IMR-90 (cell line): Measurements from ENCODE around the gene CLDN9. TPM values are rescaled to one million over a fixed set of nuclear protein-coding genes. Genes with fewer than 3 reads are reported as not detected.

Experiments used
- ATAC-seq: fragments of 200-7000 bp; cut with Tn5 transposase; 2 replicates; pipeline ENCODE4 v1.9.1; 2020; ENCODE audit warnings: low read depth, mild to moderate bottlenecking, moderate library complexity
- BruUV-seq: library from RNA; stranded (reverse); fragments of 400-500 nt; replicated peaks from 2 replicates; lab custom pipeline; 2021; lab: Mats Ljungman, UMichigan
- CTCF ChIA-PET: fragments of 300-600 bp; formaldehyde crosslinking; extraction: SDS; loops from one replicate; lab custom pipeline; 2021; ENCODE audit warnings: antibody characterized with exemption; lab: Yijun Ruan, JAX
- POLR2A ChIA-PET: fragments of 300-600 bp; sonication (Branson Sonifier 250); formaldehyde crosslinking; loops from one replicate; lab custom pipeline; 2022; ENCODE audit warnings: antibody characterized with exemption; ENCODE audit not compliant: unreplicated experiment; lab: Charles Lee
- DNase-seq: peaks from one replicate; pipeline ENCODE4 v3.0.0; 2013
- H2AFZ ChIP-seq: replicated peaks from 2 replicates; pipeline ENCODE3; 2013; ENCODE audit warnings: low read length, mild to moderate bottlenecking; ENCODE audit not compliant: poor library complexity
- H2AK5ac ChIP-seq: 2 replicates; pipeline ENCODE4 v1.6.1; 2013; ENCODE audit warnings: low read depth, low read length, inconsistent platforms
- H2AK9ac ChIP-seq: replicated peaks from 2 replicates; pipeline ENCODE3; 2013; ENCODE audit warnings: mild to moderate bottlenecking, low read depth, low read length, moderate library complexity; ENCODE audit not compliant: poor library complexity
- H2BK120ac ChIP-seq: 2 replicates; pipeline ENCODE4 v1.6.1; 2013; ENCODE audit warnings: low read depth, low read length, inconsistent platforms
- H2BK15ac ChIP-seq: 3 replicates; pipeline ENCODE4 v1.6.1; 2013; ENCODE audit warnings: low read depth, low read length, inconsistent platforms
- H2BK20ac ChIP-seq: 2 replicates; pipeline ENCODE4 v1.6.1; 2013; ENCODE audit warnings: low read depth, mild to moderate bottlenecking, inconsistent platforms, low read length, moderate library complexity
- H2BK5ac ChIP-seq: 2 replicates; pipeline ENCODE4 v1.6.1; 2013; ENCODE audit warnings: mild to moderate bottlenecking, low read depth, low read length, inconsistent platforms; ENCODE audit not compliant: poor library complexity, severe bottlenecking
- H3K14ac ChIP-seq: replicated peaks from 2 replicates; pipeline ENCODE4 v1.6.1; 2013; ENCODE audit warnings: low read depth, low read length, inconsistent platforms
- H3K18ac ChIP-seq: 2 replicates; pipeline ENCODE4 v1.6.1; 2013; ENCODE audit warnings: low read depth, low read length, control low read depth
- H3K23ac ChIP-seq: 2 replicates; pipeline ENCODE4 v1.6.1; 2013; ENCODE audit warnings: low read depth, low read length, inconsistent platforms
- H3K27ac ChIP-seq: 2 replicates; pipeline ENCODE4 v1.5.1; 2013; ENCODE audit warnings: mild to moderate bottlenecking, control low read depth, low read length; ENCODE audit not compliant: insufficient read depth
- H3K27me3 ChIP-seq: 2 replicates; pipeline ENCODE4 v1.6.1; 2013; ENCODE audit warnings: low read length; ENCODE audit not compliant: control insufficient read depth, insufficient read depth
- H3K36me3 ChIP-seq: 2 replicates; pipeline ENCODE4 v1.6.1; 2013; ENCODE audit warnings: low read length, mixed read lengths; ENCODE audit not compliant: control insufficient read depth, insufficient read depth
- H3K4ac ChIP-seq: 2 replicates; pipeline ENCODE4 v1.6.1; 2013; ENCODE audit warnings: low read depth, low read length, inconsistent platforms
- H3K4me1 ChIP-seq: 2 replicates; pipeline ENCODE4 v1.6.1; 2013; ENCODE audit warnings: low read length, mixed read lengths; ENCODE audit not compliant: control insufficient read depth, insufficient read depth
- H3K4me2 ChIP-seq: 2 replicates; pipeline ENCODE4 v1.6.1; 2013; ENCODE audit warnings: low read depth, mild to moderate bottlenecking, control low read depth, low read length, moderate library complexity
- H3K4me3 ChIP-seq: 2 replicates; pipeline ENCODE4 v1.5.1; 2013; ENCODE audit warnings: low read depth, mild to moderate bottlenecking, control low read depth, low read length, moderate library complexity; ENCODE audit not compliant: insufficient read depth
- H3K56ac ChIP-seq: 2 replicates; pipeline ENCODE4 v1.6.1; 2013; ENCODE audit warnings: low read length, inconsistent platforms; ENCODE audit not compliant: insufficient read depth; ENCODE audit errors: extremely low read depth
- H3K79me1 ChIP-seq, 2 experiments: 2 replicates each; pipeline ENCODE4 v1.6.1; 2013; ENCODE audit warnings: low read length in 2 of 2, inconsistent platforms in 1 of 2, low read depth in 1 of 2
- H3K9ac ChIP-seq: 2 replicates; pipeline ENCODE4 v1.6.1; 2013; ENCODE audit warnings: low read depth, low read length, control low read depth
- H3K9me1 ChIP-seq: 2 replicates; pipeline ENCODE4 v1.6.1; 2013; ENCODE audit warnings: low read length, inconsistent platforms; ENCODE audit not compliant: insufficient read depth
- H3K9me3 ChIP-seq: 2 replicates; pipeline ENCODE4 v1.6.1; 2013; ENCODE audit warnings: low read length; ENCODE audit not compliant: control insufficient read depth, insufficient read depth
- H4K20me1 ChIP-seq: 2 replicates; pipeline ENCODE4 v1.6.1; 2013; ENCODE audit warnings: low read length, inconsistent platforms; ENCODE audit not compliant: insufficient read depth
- H4K5ac ChIP-seq: 2 replicates; pipeline ENCODE4 v1.6.1; 2013; ENCODE audit warnings: mild to moderate bottlenecking, low read depth, low read length, control low read depth
- H4K8ac ChIP-seq, 2 experiments: 2 replicates each; pipeline ENCODE4 v1.6.1; 2013; ENCODE audit warnings: low read depth in 2 of 2, low read length in 2 of 2, control low read depth in 1 of 2, inconsistent platforms in 1 of 2
- H4K91ac ChIP-seq: 2 replicates; pipeline ENCODE4 v1.6.1; 2013; ENCODE audit warnings: low read depth, low read length, inconsistent platforms; ENCODE audit not compliant: insufficient read depth
- BHLHE40 ChIP-seq: fragments of 150-350 bp; IDR thresholded peaks from 2 replicates; pipeline ENCODE4 v1.6.1; 2016; ENCODE audit warnings: mild to moderate bottlenecking, low read depth, low read length
- RCOR1 ChIP-seq: IDR thresholded peaks from 2 replicates; pipeline ENCODE4 v1.6.1; 2012; ENCODE audit warnings: mild to moderate bottlenecking, low read length, improper control_type of control experiment; ENCODE audit not compliant: insufficient replicate concordance
- WGBS, 2 experiments: methylation state at CpG; one replicate each; pipeline versions ENCODE4 v1.1.5 to v1.1.7; 2013; ENCODE audit warnings: missing lambda C conversion rate in 2 of 2; ENCODE audit not compliant: insufficient read length in 1 of 2; ENCODE audit errors: extremely low coverage in 2 of 2; 5-methylcytosine and 5-hydroxymethylcytosine counted together
- dilution Hi-C: fragments of 300-500 bp; cut with HindIII; formaldehyde crosslinking; loops from one replicate; pipeline ENCODE4 v1.14.3; 2018; ENCODE audit warnings: low sequenced_read_pairs; ENCODE audit not compliant: unreplicated experiment
- in situ Hi-C: fragments of 300-500 bp; cut with MboI; formaldehyde crosslinking; loops from 3 replicates; pipeline ENCODE4 v1.14.3; 2019; ENCODE audit warnings: low sequenced_read_pairs, inconsistent platforms, mixed read lengths
- intact Hi-C: fragments of 100-400 bp; cut with micrococcal nuclease; formaldehyde crosslinking; loops from 2 replicates; pipeline ENCODE4 v1.10.0; 2022
- polyA plus RNA-seq, 3 experiments: library from polyadenylated mRNA; depleted of rRNA; stranded (reverse); fragments of >200 nt; gene quantifications; 2 replicates each; pipeline ENCODE4 v1.2.3, GENCODE V29; 2012; ENCODE audit warnings: low replicate concordance in 1 of 3
- total RNA-seq: library from RNA; depleted of rRNA; stranded (reverse); fragments of >200 nt; gene quantifications from 2 replicates; pipeline ENCODE4 v1.2.3, GENCODE V29; 2012
- TF ChIP-seq, protein P1 (sequence below): fragments of 150-350 bp; IDR thresholded peaks from 2 replicates; pipeline ENCODE4 v1.6.1; 2016; ENCODE audit warnings: low read depth, mild to moderate bottlenecking, low read length, moderate library complexity, borderline replicate concordance
- TF ChIP-seq, protein P2 (sequence below): fragments of 150-350 bp; IDR thresholded peaks from 2 replicates; pipeline ENCODE4 v1.6.1; 2017; ENCODE audit warnings: mild to moderate bottlenecking, antibody characterized with exemption, low read length, low read depth

The CLDN9 gene
- total and polyA plus RNA-seq, 2 of the 4 experiments (the other 2 are of a cell fraction), result 0.05 TPM; not detected in 1

GRCh38 chr16:3026003-3026378, 13.3 kb downstream of the CLDN9 start:
- peaks cover 32% of the 10 kb centered on the region for H4K20me1 ChIP-seq
- H4K8ac ChIP-seq, result no peak overlapping the region
- H3K4me1 ChIP-seq, result peaks cover 9% of the 10 kb centered on the region
- TF ChIP-seq, protein P1, sequence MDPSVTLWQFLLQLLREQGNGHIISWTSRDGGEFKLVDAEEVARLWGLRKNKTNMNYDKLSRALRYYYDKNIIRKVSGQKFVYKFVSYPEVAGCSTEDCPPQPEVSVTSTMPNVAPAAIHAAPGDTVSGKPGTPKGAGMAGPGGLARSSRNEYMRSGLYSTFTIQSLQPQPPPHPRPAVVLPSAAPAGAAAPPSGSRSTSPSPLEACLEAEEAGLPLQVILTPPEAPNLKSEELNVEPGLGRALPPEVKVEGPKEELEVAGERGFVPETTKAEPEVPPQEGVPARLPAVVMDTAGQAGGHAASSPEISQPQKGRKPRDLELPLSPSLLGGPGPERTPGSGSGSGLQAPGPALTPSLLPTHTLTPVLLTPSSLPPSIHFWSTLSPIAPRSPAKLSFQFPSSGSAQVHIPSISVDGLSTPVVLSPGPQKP, result no peak
- TF ChIP-seq, protein P2, sequence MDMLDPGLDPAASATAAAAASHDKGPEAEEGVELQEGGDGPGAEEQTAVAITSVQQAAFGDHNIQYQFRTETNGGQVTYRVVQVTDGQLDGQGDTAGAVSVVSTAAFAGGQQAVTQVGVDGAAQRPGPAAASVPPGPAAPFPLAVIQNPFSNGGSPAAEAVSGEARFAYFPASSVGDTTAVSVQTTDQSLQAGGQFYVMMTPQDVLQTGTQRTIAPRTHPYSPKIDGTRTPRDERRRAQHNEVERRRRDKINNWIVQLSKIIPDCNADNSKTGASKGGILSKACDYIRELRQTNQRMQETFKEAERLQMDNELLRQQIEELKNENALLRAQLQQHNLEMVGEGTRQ, result no peak
- TF ChIP-seq BHLHE40 (no peak), RCOR1 (no peak)
- no peak overlapping the region for H3K9ac ChIP-seq
- no CpG with 5 or more reads among the region's 8 CpGs for WGBS, 2 experiments
- no peak overlapping the region for H4K5ac ChIP-seq
- H3K14ac ChIP-seq, result no peak overlapping the region
- H3K4ac ChIP-seq, result no peak overlapping the region
- no TSS peak for BruUV-seq
- no peak overlapping the region for H3K4me3 ChIP-seq
- peaks cover 22% of the 10 kb centered on the region for H3K36me3 ChIP-seq
- H3K9me3 ChIP-seq, result no peaks in the 10 kb centered on the region
- no peak overlapping the region for H3K18ac ChIP-seq
- H2BK15ac ChIP-seq, result no peak overlapping the region
- no peak overlapping the region for H2BK5ac ChIP-seq
- H3K23ac ChIP-seq, result no peak overlapping the region
- DNase-seq, result no peak
- no peak overlapping the region for H2AK5ac ChIP-seq
- no peak overlapping the region for H2BK20ac ChIP-seq
- H3K9me1 ChIP-seq, result no peaks in the 10 kb centered on the region
- in situ Hi-C loops (no loop called here), intact Hi-C loops (no loop called here), dilution Hi-C loops (no loop called here)
- H3K27me3 ChIP-seq, result peaks cover 13% of the 10 kb centered on the region; the same call in 1 of the 2 replicates
- CTCF ChIA-PET, result interaction anchor here (0.8 kb wide), 1 partner anchor 22 kb away, joined by 5 read pairs; no protein-coding TSS in a partner anchor
- no peak overlapping the region for H3K4me2 ChIP-seq
- H4K91ac ChIP-seq, result no peak overlapping the region
- no peak for ATAC-seq
- POLR2A ChIA-PET, result no interaction called here
- H3K27ac ChIP-seq, result no peak overlapping the region
- no peak overlapping the region for H2AK9ac ChIP-seq
- H2BK120ac ChIP-seq, result no peak overlapping the region
- peaks cover 0 to 19% of the 10 kb centered on the region in 2 experiments; a peak in 2 of 4 replicates for H3K79me1 ChIP-seq
- H2AFZ ChIP-seq, result no peak overlapping the region
- no peak overlapping the region for H3K56ac ChIP-seq
